GM10266 (cell line): Measurements from ENCODE around the gene BMPER.

Experiments
- DNase-seq: peaks from one replicate; pipeline ENCODE4 v3.0.0; 2012; ENCODE audit errors: extremely low spot score
- TF ChIP-seq, protein P1 (sequence below): IDR thresholded peaks from 2 replicates; pipeline ENCODE4 v1.5.1; 2012; ENCODE audit warnings: mild to moderate bottlenecking, low read depth; ENCODE audit not compliant: control insufficient read depth, insufficient read depth; ENCODE audit errors: missing control alignments

The BMPER gene

DNA sequence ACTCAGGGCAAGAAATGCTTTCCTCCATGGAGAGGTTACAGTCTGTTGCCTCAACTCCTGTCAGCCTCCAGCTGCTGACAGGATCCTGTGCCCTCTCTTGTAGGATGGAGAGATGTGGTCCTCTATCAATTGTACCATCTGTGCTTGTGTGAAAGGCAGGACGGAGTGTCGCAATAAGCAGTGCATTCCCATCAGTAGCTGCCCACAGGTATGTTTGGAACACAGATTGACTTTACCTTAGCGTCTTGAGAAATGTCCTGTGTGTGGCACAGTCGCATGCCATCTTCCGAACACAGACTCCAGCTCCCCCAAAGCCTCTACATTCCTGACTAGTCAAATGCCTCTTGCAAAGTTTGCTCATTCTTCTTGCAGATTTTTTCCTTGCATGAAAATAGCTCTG is 152.6 kb downstream of the BMPER start:
- TF ChIP-seq, protein P1, sequence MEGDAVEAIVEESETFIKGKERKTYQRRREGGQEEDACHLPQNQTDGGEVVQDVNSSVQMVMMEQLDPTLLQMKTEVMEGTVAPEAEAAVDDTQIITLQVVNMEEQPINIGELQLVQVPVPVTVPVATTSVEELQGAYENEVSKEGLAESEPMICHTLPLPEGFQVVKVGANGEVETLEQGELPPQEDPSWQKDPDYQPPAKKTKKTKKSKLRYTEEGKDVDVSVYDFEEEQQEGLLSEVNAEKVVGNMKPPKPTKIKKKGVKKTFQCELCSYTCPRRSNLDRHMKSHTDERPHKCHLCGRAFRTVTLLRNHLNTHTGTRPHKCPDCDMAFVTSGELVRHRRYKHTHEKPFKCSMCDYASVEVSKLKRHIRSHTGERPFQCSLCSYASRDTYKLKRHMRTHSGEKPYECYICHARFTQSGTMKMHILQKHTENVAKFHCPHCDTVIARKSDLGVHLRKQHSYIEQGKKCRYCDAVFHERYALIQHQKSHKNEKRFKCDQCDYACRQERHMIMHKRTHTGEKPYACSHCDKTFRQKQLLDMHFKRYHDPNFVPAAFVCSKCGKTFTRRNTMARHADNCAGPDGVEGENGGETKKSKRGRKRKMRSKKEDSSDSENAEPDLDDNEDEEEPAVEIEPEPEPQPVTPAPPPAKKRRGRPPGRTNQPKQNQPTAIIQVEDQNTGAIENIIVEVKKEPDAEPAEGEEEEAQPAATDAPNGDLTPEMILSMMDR = no peak
- DNase-seq = no peak

DNA sequence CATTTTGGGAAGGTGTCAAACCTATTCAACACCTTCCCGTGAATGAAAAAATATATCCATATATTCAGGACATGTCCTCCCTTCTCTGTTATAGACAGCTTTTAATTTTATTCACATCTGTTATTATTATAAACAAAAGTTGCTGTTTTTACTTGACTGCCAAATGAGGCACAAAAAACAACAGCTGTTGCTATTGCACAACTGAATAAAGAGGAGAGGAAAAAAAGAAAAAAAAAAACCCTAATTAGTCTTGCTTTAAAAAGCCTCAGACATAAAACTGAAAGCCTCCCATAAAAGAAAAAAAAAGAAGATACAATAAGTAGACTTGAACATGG is 153.4 kb downstream of the BMPER start:
- no peak for DNase-seq
- TF ChIP-seq, protein P1 = no peak

DNA sequence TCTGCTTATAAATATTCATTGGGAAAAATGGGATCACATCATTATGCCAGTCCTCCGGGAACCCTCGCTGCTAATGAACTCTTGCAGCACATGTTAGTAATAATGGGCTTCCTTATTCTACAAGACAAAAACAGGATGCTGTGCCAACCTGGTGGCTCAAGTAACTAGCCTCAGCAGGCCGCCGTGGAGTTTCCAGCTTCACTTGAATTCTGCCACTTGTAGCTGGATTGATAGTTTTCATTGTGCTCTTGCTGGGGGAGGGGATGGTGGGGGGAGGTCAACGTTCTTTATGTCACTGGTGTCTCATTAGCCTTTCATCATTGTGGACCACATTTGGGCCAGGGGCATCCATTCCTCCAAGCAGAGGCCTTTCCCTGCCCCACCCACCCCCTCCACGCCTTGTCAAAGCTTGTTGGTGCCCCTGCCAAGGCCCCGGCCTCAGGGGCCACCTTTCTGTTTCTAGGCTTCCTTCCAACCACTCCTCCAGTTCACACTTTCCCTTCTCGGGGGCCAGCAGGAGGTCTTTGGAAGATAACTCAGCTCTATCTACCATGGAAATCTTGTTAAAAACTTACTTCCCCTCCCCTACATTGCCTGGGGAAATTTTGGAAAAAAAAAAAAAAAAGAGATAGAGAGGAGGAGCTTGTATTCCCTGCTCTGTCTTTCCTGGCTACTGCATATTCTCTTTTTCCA is 153.9 kb downstream of the BMPER start:
- TF ChIP-seq, protein P1 = no peak
- DNase-seq = no peak

DNA sequence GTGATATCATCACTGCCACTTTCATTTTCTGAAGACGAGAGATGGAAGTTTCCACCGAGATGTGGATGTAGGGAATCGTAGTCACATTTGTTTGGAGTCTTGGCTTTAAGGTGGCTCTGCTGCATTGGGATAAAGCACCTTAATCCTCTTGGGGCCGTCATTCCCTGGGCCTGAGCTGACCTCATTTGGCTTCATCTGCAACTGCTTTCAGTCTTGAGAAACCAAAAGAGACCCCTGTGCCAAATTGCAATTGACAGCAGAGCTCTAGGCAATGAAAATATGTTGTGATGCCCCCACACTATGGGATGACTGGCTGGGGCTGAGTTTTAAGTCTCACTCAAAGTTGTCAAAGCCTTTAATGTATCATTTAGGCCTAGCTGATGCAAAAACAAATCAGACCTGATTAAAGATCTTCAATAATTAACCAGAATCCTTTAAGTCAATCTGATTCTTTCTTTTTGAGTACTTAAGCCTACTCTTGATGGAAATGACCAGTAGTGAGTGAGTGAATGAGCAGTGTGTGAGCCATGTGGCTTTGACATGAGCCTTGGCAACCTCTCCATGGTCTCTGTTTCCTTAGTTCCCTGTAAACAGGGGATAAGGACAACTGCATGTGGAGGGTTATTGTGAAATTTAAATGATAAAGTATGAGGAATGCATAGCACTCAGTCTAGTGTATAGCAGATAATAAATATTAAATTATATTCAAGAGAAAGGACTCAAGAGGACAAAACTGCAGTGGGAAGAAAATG is 155.0 kb downstream of the BMPER start:
- DNase-seq = no peak
- TF ChIP-seq, protein P1 = no peak

DNA sequence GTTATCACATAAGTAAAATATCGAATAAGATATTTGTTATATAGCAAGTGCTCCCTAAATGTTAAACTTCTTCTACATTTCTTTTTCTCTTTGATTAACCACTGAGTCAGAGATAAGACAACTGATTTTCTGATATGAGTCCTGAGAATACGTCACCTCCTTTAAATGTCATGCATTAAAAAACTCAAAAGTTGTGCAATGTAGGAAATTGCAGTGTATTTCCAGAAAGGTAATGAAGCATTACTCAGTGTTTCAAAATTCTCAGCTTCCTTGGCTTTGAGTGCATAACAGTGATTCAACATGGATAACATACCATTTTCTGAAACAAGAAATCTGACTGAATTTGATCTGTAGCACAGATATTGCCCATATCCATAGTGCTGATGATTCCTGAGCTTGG is 155.8 kb downstream of the BMPER start:
- no peak for DNase-seq

DNA sequence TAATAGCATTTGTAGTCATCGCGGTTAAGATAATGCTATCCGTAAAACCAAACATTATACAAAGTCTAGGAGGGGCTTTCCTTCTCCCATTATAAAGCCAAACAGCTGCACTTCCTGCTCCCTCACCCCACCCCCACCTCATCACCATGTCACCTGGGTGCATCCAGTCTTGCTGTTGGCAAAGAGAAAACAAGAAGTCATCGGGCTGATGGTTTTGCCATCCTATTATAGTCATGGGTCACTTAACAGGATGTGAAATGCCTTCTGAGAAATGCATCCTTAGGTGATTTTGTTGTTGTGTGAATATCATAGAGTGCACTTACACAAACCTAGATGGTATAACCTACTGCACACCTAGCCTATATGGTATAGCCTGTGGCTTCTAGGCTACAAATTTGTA is 157.0 kb downstream of the BMPER start:
- TF ChIP-seq, protein P1 = no peak
- no peak for DNase-seq

More for the DNA sequence above, 155.8 kb downstream of the BMPER start:
- TF ChIP-seq, protein P1 = no peak

DNA sequence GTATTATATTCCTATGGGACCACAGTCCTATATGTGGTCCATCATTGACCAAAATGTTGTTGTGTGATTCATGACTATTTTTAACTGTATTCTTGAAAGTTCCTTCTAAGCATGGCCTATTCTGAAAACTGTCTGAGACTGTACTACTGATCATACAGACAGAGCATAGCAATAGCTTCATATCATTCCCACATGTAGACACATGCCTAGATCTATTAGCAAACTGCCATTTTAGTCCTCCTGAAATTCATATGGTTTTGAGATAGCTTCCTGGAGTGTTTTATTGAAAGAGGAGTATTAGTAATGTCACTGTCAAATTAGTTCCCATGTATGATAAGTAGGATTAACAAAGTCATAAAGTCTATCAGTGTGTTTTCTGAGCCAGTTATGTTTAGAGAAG is 157.5 kb downstream of the BMPER start:
- TF ChIP-seq, protein P1 = no peak
- DNase-seq = no peak
